ENCODE measurements around the gene SLC30A9. TPM values are rescaled to one million over a fixed set of nuclear protein-coding genes. Genes with fewer than 3 reads are reported as not detected.

Gene SLC30A9
- total and polyA plus RNA-seq, 2 experiments from 2014 or later = 65.5 to 69.5 TPM

- Histone ChIP-seq H3K79me2 (ENCODE audit: insufficient read depth) (no peaks in the 10 kb centered on the region), H3K4me3 (no peak overlapping the region), H3K27me3 (replicated peaks; ENCODE audit: insufficient read depth) (peaks cover 38% of the 10 kb centered on the region; the same call in 1 of the 2 replicates), H3K4me2 (ENCODE audit: unreplicated experiment) (no peak overlapping the region), H3K9me3 (ENCODE audit: low read depth) (no peaks in the 10 kb centered on the region), H3F3A (ENCODE audit: insufficient read depth) (no peaks in the 10 kb centered on the region), H3K36me3 (ENCODE audit: low read depth) (no peaks in the 10 kb centered on the region), H3K9me2 (ENCODE audit: insufficient read depth) (no peaks in the 10 kb centered on the region), H3K9ac (no peak overlapping the region), H4K20me1 (ENCODE audit: insufficient read depth) (no peaks in the 10 kb centered on the region), H3K27ac (no peak overlapping the region), H3K4me1 (ENCODE audit: insufficient read depth) (no peaks in the 10 kb centered on the region), H2AFZ (no peak overlapping the region)
- DNase-seq = no peak
- WGBS, 2 experiments (ENCODE audit: low coverage in 1 of 2, low lambda C conversion rate in 2 of 2, missing lambda C conversion rate in 2 of 2) = 21 to 25% methylated on average over 12 of the region's 12 CpGs
- in situ Hi-C loops (cut with MboI) = no loop called here
- TF ChIP-seq EZH2phosphoT487 (IDR thresholded peaks at IDR 0.05; ENCODE audit: insufficient read depth, low read depth) (no peak), EZH2 (IDR thresholded peaks at IDR 0.05; ENCODE audit: insufficient read depth, poor library complexity, severe bottlenecking) (no peak)
Observed at GRCh38 chr4:42119886-42120285, 129.6 kb downstream of the SLC30A9 start.

GRCh38 chr4:42122237-42122636 is 131.9 kb downstream of the SLC30A9 start:
- Histone ChIP-seq H3F3A (ENCODE audit: insufficient read depth) (no peaks in the 10 kb centered on the region), H3K9me2 (ENCODE audit: insufficient read depth) (no peaks in the 10 kb centered on the region), H3K27me3 (replicated peaks; ENCODE audit: insufficient read depth) (peaks cover 30% of the 10 kb centered on the region; the same call in 1 of the 2 replicates), H2AFZ (no peak overlapping the region), H4K20me1 (ENCODE audit: insufficient read depth) (no peaks in the 10 kb centered on the region), H3K79me2 (ENCODE audit: insufficient read depth) (no peaks in the 10 kb centered on the region), H3K27ac (no peak overlapping the region), H3K4me2 (ENCODE audit: unreplicated experiment) (no peak overlapping the region), H3K9ac (no peak overlapping the region), H3K36me3 (ENCODE audit: low read depth) (no peaks in the 10 kb centered on the region), H3K9me3 (ENCODE audit: low read depth) (no peaks in the 10 kb centered on the region), H3K4me3 (no peak overlapping the region), H3K4me1 (ENCODE audit: insufficient read depth) (no peaks in the 10 kb centered on the region)
- DNase-seq = no peak
- 59 to 64% methylated on average over 4 of the region's 4 CpGs for WGBS, 2 experiments (ENCODE audit: low coverage in 1 of 2, low lambda C conversion rate in 2 of 2, missing lambda C conversion rate in 2 of 2)
- TF ChIP-seq EZH2phosphoT487 (IDR thresholded peaks at IDR 0.05; ENCODE audit: insufficient read depth, low read depth) (no peak), EZH2 (IDR thresholded peaks at IDR 0.05; ENCODE audit: insufficient read depth, poor library complexity, severe bottlenecking) (no peak)
- in situ Hi-C loops (cut with MboI) = no loop called here

DNA sequence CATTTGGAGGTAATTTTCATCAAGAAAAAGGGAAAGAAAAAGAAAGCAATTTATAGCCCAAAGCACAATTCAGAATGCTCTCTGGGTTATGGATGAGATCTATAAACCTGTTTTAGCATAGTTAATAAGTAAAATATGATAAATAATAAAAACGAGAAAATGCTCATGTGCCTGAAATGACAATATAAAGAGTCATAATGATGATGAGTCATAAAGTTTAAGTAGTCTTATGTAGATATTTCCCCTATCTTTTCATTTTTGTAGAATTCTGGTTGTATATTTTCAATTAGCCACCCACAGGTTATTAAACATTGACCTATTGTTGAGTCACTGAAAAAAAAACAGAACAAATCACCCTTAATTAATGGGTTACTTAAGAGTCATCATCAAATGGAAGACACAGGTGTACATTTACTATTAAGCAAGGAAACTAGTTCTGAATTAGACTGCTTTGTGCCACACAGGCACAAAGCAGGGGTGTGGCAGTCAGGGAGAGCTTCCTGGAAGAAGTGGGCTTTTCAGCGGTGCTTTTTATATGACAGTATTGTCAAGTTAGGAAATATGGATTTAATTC is 132.8 kb downstream of the SLC30A9 start:
- WGBS, 2 experiments (ENCODE audit: low coverage in 1 of 2, low lambda C conversion rate in 2 of 2, missing lambda C conversion rate in 2 of 2) = 45 to 54% methylated on average over 2 of the region's 2 CpGs
- H2AFZ ChIP-seq = no peak overlapping the region

GRCh38 chr4:42132099-42132498 is 141.8 kb downstream of the SLC30A9 start:
- no peaks in the 10 kb centered on the region for H3K79me2 ChIP-seq (ENCODE audit: insufficient read depth)
- H2AFZ ChIP-seq = no peak overlapping the region
- H3K4me3 ChIP-seq = no peak overlapping the region
- H3F3A ChIP-seq (ENCODE audit: insufficient read depth) = no peaks in the 10 kb centered on the region
- no peak overlapping the region for H3K9ac ChIP-seq
- H3K4me1 ChIP-seq (ENCODE audit: insufficient read depth) = no peaks in the 10 kb centered on the region
- in situ Hi-C loops (cut with MboI) = no loop called here
- no peaks in the 10 kb centered on the region for H3K9me3 ChIP-seq (ENCODE audit: low read depth)
- no peak overlapping the region for H3K4me2 ChIP-seq (ENCODE audit: unreplicated experiment)
- H3K27ac ChIP-seq = no peak overlapping the region
- no peaks in the 10 kb centered on the region for H3K36me3 ChIP-seq (ENCODE audit: low read depth)
- no peak for TF ChIP-seq EZH2 (IDR thresholded peaks at IDR 0.05; ENCODE audit: insufficient read depth, poor library complexity, severe bottlenecking)
- TF ChIP-seq EZH2phosphoT487 (IDR thresholded peaks at IDR 0.05; ENCODE audit: insufficient read depth, low read depth) = no peak
- H4K20me1 ChIP-seq (ENCODE audit: insufficient read depth) = no peaks in the 10 kb centered on the region
- no peaks in the 10 kb centered on the region for H3K9me2 ChIP-seq (ENCODE audit: insufficient read depth)
- no peaks in the 10 kb centered on the region for H3K27me3 ChIP-seq (replicated peaks; ENCODE audit: insufficient read depth)
- 61 to 64% methylated on average over 7 of the region's 7 CpGs for WGBS, 2 experiments (ENCODE audit: low coverage in 1 of 2, low lambda C conversion rate in 2 of 2, missing lambda C conversion rate in 2 of 2)
- no peak for DNase-seq

More for the DNA sequence above, 132.8 kb downstream of the SLC30A9 start:
- Histone ChIP-seq H3K9me2 (ENCODE audit: insufficient read depth) (no peaks in the 10 kb centered on the region), H3F3A (ENCODE audit: insufficient read depth) (no peaks in the 10 kb centered on the region), H3K4me2 (ENCODE audit: unreplicated experiment) (no peak overlapping the region), H3K4me1 (ENCODE audit: insufficient read depth) (no peaks in the 10 kb centered on the region), H3K36me3 (ENCODE audit: low read depth) (no peaks in the 10 kb centered on the region), H3K9ac (no peak overlapping the region), H3K79me2 (ENCODE audit: insufficient read depth) (no peaks in the 10 kb centered on the region), H3K27me3 (replicated peaks; ENCODE audit: insufficient read depth) (peaks cover 30% of the 10 kb centered on the region; the same call in 1 of the 2 replicates), H3K27ac (no peak overlapping the region), H3K9me3 (ENCODE audit: low read depth) (no peaks in the 10 kb centered on the region), H4K20me1 (ENCODE audit: insufficient read depth) (no peaks in the 10 kb centered on the region), H3K4me3 (no peak overlapping the region)
- TF ChIP-seq EZH2 (IDR thresholded peaks at IDR 0.05; ENCODE audit: insufficient read depth, poor library complexity, severe bottlenecking) (no peak), EZH2phosphoT487 (IDR thresholded peaks at IDR 0.05; ENCODE audit: insufficient read depth, low read depth) (no peak)
- in situ Hi-C loops (cut with MboI) = no loop called here
- DNase-seq = no peak
